NCI-H146 (cell line): ENCODE results near the gene TANC1.
A peak's percentile ranks its signal among the peaks of the same experiment; 100 is the strongest.

Experiments used
- DNase-seq: peaks from one replicate; lab custom pipeline; 2025; lab: John Stamatoyannopoulos, UW

Gene TANC1

DNA sequence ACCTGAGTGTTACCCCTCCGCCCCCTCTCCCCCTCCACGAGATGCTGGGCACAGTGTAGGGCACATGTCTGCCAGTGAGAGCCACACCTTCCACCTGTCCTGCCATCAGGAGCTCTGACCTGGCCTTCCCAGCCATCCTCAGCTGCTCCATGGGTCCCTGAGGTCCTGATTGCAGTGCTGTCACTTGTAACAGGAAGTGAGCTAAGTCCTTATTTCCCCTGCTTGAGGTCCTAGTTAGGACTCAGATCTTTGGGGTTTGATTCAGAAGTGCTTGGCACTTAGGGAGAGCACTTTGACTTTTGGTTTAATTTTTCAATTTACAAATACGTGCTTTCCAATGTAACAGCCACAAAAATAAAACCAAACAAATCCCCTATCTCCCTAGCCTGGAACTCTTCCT lies 192.5 kb downstream of the TANC1 start:
- DNase-seq, result no peak

DNA sequence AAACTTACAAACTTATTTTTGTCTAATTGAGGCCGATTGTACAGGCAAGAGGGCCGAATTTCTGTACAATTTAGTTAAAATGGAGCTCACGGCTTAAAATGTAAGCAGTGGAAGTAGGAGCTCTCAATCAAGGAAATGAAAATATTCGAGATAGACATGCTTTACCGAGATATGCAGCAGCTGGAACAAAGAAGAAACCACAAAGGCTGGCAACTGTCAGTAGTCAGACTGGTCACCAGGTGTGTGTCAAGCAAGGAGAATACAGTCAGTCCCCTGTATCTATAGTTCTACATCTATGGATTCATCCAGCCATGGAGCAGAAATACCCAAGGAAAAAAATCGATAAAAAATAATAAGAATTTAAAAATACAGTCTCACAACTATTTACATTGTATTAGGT lies 195.5 kb downstream of the TANC1 start:
- no peak for DNase-seq

DNA sequence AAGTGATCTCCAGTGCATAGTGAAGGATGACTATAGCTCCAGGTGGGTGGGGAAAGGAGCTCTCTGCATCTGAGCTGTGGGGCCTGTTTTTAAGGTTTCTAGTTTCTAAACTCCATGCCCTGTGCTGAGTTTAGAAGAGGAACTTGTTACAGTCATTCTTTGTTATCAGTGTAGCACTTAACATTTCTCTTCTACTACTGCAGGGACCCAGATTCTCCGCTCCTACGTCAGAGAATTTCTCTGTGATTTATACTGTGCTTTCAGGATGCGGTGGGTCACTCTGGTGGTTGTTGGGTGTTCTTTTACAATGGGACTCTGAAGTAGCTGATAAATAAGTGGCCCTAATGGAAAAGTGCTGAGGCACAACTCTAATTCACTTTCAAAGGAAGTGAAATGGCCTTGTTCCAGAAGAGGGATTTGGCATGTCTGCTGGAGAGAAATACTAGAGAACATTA lies 196.0 kb downstream of the TANC1 start:
- DNase-seq, result no peak

DNA sequence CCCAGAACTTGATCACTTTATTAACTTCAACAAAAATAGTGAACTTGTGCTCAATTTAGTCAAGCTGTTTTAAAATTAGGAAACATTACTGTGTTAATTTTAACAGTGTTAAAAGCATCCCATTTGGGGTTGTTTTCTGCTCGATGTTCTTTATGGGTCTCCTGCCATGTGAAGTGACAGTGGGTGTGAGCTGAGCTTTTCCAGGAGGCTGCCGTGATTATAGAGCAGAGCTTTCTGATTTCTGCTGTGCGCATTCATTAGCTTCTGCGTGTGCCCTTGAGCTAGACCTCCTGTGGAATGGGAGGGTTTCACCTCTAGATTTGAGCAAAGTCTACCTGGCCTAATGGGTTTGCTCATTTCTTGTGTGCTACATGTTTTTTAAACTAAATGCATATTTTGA lies 196.6 kb downstream of the TANC1 start:
- DNase-seq, result no peak

DNA sequence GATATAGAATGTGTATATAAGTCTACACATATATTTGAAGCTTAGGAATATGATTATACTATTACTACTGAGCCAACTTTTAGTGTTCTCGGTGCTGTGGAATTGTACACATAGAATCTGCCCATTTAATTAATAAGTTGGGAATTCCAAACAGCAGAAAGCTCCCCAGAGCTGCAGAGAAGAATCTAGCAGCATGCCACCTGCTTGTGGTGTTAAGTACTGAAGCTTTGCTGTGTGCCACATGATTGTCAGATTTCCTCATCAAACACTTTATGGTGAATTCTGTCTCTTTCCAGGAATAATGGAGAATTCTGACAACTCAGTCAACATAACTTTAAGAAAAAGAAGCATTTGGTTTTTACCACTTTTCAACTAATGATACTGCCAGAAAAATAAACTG lies 200.3 kb downstream of the TANC1 start:
- no peak for DNase-seq

DNA sequence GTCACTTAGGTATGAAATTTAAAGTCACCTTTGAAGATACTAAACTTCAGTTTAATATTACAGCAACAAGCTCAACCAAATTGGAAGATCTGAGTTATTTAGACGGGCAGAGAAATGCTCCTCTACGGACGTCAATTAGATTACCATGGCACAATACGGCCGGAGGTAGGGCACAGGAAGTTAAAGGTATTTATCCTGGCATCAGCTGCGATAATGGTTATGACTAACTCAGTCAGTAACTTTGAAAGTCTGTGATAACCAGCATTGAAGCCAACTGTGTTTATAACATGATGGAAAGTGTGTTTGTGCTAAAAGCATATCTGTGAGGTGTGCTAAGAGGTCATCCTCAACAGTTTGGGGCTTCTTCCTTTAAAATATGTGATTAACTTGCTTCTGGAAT lies 200.7 kb downstream of the TANC1 start:
- no peak for DNase-seq

DNA sequence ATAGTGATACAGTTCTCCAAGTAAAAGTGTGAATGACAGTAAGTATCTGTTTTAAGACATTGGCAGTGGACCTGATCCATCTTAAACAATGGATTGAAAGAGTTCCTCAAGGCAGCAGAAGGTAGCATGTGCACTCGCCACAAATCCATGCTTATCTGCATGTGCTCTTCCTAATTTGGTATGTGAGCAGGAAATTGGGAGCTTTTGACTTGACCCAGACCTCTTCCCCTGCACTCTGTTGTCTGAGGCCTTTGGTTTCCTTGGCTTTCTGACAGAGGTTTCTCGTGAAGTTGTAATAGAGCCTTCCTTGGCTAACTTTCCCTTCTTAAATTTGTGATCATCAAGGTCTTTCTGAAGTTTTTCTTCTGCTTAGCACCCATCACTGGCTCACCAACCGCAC lies 204.0 kb downstream of the TANC1 start:
- no peak for DNase-seq

DNA sequence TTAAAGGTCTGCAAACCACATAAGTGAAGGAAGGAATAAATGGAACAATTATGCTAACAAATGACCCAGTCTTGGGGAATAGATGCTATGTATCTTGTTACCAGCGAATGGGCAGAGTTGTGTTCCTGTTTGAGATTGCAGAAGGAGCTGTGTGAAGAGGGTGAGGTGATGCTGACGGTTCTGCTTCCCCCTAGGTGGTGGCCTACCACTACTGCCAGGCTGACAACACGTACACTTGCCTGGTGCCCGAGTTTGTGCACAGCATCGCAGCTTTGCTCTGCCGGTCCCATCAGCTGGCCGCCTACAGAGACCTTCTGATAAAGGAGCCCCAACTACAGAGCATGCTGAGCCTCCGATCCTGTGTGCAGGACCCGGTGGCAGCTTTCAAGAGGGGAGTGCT lies 206.3 kb downstream of the TANC1 start:
- DNase-seq, result no peak

DNA sequence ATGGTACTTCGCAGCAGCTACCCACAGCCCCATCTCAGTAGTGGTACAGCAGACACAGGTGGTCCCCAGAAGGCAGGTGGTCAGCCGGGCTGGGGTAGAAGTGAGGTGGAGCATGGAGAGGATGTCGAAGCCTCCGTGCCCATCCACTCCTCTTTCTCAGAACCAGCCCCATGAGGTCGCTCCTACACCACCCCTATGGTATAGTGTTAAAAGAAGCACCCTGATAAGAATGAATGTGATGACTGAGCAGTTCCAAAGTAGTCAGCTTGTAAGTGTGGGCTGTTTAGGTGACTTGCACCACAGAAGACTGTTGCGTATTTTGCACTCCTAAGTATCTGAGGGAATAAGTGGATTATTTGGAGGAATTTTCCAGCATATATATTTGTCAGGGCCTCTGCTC lies 206.7 kb downstream of the TANC1 start:
- DNase-seq, result no peak

DNA sequence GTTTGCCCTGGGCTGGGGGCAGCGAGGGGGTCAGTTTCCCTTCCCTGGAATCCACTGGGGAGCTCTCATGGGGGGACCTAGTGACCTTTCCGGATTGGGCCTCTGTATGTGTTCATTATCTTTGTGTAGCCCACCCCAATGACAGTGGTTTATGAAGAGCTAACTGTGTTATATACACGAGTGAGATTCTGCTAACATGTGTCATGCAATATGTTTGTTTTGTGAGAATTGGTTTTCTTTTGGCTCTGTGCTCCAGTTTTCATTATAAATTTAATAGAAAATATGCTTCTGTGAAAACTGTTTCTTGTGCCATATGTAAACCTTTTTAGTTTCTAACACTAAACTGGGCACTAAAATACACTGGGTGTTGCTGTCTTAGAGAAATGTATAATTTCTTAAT lies 207.5 kb downstream of the TANC1 start:
- no peak for DNase-seq

DNA sequence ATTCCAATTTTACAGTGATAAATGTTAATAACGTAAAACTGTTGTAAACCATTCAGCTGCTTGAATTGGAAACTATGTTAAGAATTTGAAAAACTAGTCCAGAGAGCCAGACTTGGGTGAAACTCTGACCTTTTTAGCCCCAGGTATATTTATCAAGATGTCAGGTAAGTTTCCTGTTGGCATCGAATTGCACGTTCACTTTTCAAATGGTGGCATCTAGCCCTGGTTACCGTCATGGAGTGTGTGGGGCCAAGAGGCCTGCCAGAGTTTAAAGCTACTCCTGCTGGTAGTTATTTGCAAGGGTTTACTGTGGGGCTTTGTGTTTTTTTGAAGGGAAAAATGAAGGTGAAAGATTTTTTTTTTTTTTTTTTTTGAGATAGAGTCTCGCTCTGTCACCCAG lies 208.1 kb downstream of the TANC1 start:
- DNase-seq, result no peak

DNA sequence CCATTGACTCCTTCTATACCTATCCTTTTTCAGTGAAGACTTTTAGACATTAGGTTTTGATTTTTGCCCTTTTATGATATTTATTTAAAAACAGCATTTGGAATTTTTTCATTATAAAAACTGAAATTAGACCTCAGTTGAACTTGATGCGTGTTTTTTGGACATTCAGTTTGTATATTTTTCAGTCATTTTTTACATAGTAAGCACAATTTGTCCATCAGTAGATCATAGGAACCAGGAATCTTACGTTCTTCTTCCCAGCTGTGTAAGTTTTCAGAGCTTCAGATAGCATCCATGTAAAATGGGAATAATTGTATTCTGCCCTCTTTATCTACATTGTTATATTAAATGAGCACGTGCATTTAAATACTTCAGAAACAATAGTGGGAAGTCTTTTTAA lies 208.9 kb downstream of the TANC1 start:
- no peak for DNase-seq

DNA sequence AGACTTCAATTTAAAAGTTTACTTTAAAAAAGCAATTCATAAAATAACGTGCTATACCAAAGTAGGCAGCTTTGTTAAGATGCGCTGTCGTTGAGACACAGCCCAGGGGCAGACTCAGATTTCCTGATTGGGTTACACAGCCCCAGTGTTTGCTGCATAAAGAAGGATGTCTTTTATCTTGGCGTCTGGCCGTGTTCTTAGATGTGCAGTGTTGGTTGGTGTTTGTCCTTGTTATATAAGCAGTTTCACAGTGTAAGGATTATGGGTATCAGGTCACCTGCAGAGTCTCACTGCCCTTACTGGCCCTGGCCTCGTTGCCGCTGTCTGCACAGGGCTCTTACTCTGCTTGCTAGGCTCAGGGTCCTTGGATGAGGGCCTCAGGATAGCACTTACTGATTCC lies 209.5 kb downstream of the TANC1 start:
- peak; percentile 12 for DNase-seq

DNA sequence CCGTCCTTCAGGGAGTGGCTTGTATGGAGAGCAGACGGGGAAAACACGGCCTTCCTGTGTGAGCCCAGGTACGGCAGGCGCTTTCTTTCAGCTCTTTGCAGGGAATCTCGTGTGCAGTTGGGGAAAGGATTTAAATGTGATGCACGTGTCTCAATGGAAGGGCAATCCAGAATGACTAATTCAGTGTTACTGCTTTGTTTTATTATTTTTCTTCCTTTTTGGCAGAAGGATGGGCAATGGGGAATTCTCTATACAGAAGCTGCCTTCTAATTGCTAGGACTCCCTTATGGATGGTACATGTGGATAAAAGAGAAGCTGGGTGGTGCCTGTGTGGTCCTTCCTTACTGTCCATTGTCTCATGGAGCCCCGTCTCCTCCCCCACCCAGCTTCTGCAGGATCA lies 210.7 kb downstream of the TANC1 start:
- no peak for DNase-seq

DNA sequence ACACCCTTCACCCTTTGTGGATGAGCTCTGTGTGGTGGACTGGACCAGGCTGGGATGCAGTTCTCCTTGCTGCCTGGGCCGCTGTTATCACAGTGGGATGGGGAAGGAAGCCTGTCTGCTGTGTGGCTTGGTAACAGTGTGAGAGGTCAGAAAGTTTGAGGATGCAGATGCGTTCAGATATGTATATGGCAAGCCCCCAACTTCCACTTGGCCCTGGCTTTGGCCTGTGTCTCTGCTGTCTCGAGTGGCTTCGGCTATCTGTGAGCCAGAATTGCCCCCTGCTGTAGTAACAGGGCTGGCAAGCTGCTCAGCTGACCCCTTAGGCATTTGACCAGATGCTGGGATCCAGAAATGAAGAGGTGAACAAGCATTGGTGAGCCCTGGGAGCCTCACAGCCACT lies 211.3 kb downstream of the TANC1 start:
- DNase-seq, result no peak

DNA sequence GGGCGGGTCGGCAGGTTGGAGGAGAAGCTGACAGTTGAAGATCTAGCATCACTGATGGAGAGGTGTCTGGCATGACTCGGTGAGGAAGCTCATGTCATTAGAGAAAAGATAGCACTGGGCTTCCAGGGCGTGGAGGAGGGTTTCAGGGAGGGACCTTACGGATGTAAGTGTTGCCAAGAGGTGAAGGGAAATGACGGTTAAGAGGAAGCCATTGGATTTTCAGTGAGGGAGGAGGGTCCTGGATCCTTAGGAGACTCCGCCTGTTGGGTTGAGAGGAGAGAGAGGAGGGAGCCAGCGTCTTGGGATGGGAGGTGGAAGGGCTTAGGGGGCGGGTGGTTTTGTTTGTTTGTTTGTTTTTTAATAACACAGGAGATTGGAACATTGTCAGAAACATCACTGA lies 214.9 kb downstream of the TANC1 start:
- no peak for DNase-seq

DNA sequence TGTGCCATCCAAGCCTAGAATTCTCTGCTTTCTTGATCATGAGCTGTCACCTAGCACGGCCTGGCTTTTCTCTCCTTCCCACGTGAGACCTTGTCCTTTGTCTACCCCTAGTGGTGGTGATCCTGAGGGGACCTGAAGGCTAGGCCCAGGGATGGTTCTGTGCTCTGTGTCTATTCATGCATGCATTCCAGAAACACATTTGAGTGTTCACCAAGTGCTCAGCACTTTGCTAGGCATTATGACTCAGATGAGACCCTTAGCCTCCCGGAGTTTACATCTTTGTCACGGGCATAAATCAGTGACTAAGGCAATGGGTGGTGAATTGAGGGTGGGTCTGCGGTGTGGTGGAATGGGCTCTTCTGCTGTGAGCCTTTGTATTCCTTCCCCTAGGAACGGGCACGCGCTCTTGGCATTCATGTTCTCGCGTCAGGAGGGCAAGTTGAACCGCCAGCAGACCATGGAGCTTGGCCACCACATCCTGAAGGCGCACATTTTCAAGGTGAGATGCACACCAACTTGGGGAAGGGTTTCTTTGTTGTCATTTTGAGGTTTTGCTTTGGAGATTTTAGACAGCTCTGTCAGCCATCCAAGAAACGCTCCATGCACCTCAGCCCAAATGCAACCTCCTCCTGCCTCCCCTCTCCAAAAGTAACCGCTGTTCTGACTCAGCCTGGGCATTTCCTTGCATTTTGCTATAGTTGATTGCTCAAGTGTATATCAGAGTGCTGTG lies 217.1 kb downstream of the TANC1 start:
- DNase-seq, result peak; percentile 28

DNA sequence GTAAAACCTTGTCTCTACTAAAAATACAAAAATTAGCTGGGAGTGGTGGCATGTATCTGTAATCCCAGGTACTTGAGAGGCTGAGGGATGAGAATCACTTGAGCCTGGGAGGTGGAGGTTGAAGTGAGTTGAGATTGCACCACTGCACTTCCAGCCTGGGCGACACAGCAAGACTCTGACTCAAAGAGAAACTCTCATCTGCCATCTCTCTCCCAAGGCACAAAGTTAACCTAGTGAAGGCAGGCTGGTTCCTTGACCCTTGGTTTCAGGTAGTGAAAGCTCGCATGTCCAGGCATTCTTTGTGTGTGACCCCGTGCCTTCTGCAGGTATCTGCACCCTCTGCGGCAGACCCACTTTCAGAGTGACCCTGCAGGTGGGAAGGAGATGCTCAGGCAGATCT lies 218.0 kb downstream of the TANC1 start:
- DNase-seq, result no peak

DNA sequence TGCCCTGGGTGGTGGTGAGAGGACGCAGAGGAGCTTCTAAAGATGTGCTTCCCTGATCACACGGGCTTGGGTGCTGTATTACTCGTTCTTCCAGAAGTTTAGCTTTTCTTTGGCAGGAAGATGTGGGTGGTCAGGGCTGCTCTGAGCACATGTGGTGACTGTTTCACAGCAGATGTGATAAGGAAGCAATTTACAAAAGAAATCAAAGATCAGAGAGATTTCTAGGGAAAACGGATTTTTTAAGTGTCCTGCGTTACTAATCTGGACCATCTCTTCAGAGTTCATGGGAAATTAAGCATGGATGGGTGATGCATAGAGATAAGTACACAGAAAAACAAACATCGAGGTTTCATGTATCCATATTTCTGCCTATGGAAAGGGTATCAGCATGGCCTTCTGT lies 218.7 kb downstream of the TANC1 start:
- no peak for DNase-seq

DNA sequence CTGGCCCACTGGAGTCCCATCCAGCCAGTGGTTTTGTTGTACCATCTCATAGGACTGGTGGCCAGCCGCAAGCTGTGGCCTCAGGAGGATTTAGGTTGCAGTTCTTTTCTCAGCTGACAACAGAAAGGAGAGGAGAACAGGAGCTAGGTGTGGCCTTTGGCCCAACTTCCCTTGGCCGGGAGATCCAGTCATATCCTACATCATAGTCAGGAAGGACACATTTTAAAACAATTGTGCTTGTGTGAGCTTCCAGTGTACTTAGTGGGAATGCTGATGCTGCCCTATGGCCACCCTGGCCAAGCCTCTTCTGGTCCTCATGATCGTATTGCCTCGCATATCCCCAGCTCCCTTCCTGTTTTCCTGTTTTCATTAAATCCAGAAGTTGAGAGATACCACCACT lies 220.0 kb downstream of the TANC1 start:
- no peak for DNase-seq

DNA sequence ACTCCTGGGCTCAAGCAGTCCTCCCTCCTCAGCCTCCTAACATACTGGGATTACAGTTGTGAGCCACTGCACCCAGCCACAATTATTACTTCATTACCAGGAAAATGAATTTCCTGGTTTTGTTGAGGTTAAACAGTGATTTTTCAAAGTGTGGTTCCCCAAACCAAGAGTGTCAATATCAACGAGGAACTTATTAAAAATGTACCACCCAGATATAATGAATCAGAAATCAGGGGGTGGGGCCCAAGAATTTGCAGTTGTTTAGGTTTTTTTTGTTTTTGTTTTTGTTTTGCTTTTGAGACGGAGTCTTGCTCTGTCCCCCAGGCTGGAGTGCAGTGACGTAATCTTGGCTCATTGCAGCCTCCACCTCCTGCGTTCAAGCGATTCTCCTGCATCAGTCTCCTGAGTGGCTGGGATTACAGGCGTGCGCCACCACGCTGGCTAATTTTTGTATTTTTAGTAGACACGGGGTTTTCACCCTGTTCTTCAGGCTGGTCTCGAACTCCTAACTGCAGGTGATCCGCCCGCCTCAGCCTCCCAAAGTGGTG lies 224.0 kb downstream of the TANC1 start:
- no peak for DNase-seq

DNA sequence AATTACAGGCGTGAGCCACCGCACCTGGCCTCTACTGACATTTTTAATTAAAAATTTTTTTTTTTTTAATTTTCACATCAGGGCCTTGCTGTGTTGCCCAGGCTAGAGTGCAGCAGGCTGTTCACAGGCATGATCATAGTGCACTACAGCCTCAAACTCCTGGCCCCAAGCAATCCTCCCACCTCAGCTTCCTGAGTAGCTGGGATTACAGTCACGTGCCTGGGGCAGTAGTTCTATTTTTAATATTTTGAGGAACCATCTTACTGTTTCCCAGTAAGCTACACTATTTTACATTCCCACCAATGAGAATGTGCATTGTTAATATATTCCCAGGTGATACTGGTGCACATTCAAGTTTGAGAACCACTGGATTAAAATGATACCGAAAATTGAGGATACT lies 225.4 kb downstream of the TANC1 start:
- DNase-seq, result no peak

DNA sequence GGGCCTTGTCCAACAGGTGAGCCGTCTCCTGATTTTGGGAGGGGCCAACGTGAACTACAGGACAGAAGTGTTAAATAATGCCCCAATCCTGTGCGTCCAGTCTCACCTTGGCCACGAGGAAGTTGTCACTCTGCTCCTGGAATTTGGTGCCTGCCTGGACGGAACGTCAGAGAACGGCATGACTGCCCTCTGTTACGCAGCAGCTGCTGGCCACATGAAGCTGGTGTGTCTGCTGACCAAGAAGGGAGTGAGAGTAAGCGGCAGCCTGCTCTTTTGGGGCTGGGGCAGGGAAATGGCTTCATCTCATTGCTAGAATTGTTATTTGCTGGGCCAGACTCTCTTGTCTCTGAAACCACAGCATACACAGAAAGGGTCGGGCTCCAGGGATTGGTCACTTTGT lies 225.8 kb downstream of the TANC1 start:
- DNase-seq, result no peak

DNA sequence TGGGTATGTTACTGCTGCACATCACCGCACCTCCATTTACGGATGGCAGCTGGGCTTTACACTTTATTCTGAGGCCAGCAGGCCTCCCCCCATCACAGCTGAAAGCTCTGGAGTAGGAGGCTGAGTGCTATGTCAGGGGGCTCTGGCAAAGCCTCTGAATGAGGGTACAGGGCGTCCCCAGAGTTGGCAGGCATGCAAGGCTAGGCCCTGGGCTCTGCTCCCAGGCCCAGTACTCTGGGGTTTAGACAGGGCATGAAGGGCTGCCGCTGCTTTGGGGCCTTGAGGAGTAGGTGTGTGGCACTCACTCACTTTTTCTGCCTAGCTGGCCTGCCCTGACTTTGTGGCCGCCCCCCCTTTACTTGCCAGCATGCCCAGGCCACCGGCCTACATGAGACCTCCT lies 227.3 kb downstream of the TANC1 start:
- DNase-seq, result no peak
